Adipose tissue (tissue), 3 donors: ENCODE data around the gene SLC2A1. TPM values are rescaled to one million over a fixed set of nuclear protein-coding genes. Genes with fewer than 3 reads are reported as not detected.
"Not testable (repeated sequence)": the region's sequence is repeated elsewhere in the genome, so short reads cannot be mapped to it uniquely, and the experiment has no call there.

Experiments used
- H3K27ac ChIP-seq: one replicate; pipeline ENCODE4 v1.5.1; 2013; ENCODE audit warnings: low read depth, low read length
- WGBS, 3 donors: extraction: QIAGEN DNeasy Blood & Tissue Kit; methylation state at CpG; one replicate each; pipeline ENCODE4 v1.1.7; 2013; 5-methylcytosine and 5-hydroxymethylcytosine counted together
- polyA plus RNA-seq, 3 donors: library from polyadenylated mRNA; stranded (reverse); fragments of 200-250 nt; gene quantifications; one replicate each; pipeline ENCODE4 v1.2.3, GENCODE V29; 2013
- donor health status: healthy with polysubstance abuse.
- donor health status: Bipolar disorder and iron deficiency.
- donor health status: healthy.

SLC2A1 gene
- polyA plus RNA-seq, 3 donors = 4.4 to 25.4 (median 6.6) TPM

- no peak overlapping the region for H3K27ac ChIP-seq
- 85 to 96% (median 95%) methylated on average over 5 of the region's 5 CpGs for WGBS, 3 donors
Observed at GRCh38 chr1:42926235-42926878, 32.3 kb downstream of the SLC2A1 start.

DNA sequence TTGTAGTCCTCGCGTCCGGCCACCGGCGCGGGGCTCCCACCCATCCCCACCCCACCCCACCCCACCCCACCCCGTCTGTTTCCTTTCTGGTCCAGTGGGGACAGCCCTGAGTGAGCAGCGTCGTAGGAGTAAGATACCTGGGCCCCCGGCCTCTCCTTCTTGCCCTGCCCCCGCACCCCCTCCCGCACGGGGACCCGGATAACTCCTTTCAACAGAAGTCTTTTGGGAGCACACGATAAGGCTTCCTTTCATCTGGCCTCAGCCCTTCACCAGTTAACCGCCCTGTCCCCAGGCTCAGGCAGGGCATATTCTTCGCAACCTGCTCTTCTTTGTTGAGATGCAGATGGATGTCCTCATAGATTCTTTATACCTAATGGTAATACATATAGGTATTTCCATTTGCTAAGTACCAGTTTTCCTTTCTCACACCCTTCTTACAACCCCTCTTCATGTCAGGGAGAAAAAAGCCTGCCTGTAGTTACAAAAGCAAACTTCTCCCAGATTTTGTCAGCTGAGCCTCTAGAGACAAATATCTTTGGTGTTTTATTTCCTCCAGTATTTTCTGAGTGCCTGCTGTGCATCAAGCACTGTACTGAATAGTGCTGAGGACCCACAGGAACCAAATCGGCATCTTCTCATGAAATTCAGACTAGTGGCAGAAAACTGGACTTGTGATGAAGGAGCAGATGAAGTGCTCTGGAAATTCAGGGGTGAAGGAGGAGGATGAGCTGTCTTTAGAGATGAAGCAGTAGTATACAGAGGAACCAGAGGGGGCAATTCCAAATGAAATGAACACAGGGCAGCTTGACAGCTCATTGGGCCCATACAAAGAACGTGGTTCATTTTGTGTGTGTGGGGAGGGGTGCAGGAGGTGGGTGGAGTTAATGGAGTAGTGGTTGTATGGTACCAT is 33.6 kb downstream of the SLC2A1 start:
- 12 to 29% (median 16%) methylated on average over 13 to 19 of the region's 19 CpGs for WGBS, 3 donors
- no peak overlapping the region for H3K27ac ChIP-seq

- WGBS, 3 donors = 0 to 1% (median 0%) methylated on average over 56 to 62 of the region's 62 CpGs
- H3K27ac ChIP-seq = no peak overlapping the region
Observed at GRCh38 chr1:42924082-42924850, 34.4 kb downstream of the SLC2A1 start.

GRCh38 chr1:42923367-42924081 is 35.1 kb downstream of the SLC2A1 start:
- 6 to 12% (median 7%) methylated on average over 14 of the region's 14 CpGs for WGBS, 3 donors

GRCh38 chr1:42922687-42923366 is 35.8 kb downstream of the SLC2A1 start:
- 7 to 24% (median 14%) methylated on average over 3 to 4 of the region's 4 CpGs for WGBS, 3 donors
- no peak overlapping the region for H3K27ac ChIP-seq

More at GRCh38 chr1:42923367-42924081, 35.1 kb downstream of the SLC2A1 start:
- no peak overlapping the region for H3K27ac ChIP-seq

DNA sequence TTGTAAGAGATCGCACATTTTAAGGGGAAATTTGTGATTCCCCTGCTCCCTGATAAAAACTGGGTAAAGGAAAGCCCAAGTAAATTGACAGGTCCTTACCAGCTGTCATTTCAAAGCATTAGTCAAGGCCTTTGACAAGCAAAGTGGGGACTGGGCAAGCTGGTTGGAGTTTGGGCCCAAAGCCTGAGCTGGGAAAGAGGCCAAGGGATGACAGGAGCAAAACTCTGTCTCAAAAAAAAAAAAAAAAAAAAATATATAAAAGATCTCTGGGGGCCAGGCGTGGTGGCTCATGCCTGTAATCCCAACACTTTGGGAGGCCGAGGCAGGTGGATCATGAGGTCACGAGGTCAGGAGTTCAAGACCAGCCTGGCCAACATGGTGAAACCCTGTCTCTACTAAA is 36.9 kb downstream of the SLC2A1 start:
- no peak overlapping the region for H3K27ac ChIP-seq
- WGBS, 3 donors = 79 to 95% (median 89%) methylated on average over 4 of the region's 4 CpGs

GRCh38 chr1:42919651-42920050 is 39.0 kb downstream of the SLC2A1 start:
- 58 to 84% (median 71%) methylated on average over 4 to 5 of the region's 5 CpGs for WGBS, 3 donors
- not testable (repeated sequence) for H3K27ac ChIP-seq

DNA sequence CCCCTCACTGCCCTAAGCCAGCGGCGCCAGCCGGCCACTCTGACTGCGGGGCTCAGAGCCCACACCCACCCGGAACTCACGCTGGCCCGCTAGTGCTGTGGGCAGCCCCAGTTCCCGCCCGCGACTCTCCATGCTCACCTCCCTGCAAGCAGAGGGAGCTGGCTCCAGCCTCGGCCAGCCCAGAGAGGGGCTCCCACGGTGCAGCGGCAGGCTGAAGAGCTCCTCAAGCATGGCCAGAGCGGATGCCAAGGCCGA is 41.5 kb downstream of the SLC2A1 start:
- no peak overlapping the region for H3K27ac ChIP-seq
- 92 to 98% (median 96%) methylated on average over 15 of the region's 15 CpGs for WGBS, 3 donors

DNA sequence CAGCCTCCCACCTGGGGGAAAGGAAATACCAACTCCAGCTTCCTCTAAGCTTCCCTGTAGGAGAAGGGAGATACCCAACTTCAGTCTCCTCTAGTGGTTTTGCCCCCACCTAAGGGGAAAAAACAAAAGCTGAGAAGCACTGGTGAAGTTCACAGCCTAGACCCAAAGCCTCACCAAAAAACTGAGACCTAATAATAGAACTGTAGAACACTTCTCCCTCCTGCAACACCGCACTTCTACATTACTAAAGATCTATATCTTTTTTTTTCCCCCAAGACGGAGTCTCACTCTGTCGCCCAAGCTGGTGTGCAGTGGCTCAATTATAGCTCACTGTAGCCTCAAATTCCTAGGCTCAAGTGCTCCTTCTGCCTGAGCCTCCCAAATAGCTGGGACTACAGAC is 43.2 kb downstream of the SLC2A1 start:
- H3K27ac ChIP-seq = no peak overlapping the region
- WGBS, 3 donors = 85 to 92% (median 87%) methylated on average over 3 of the region's 3 CpGs

DNA sequence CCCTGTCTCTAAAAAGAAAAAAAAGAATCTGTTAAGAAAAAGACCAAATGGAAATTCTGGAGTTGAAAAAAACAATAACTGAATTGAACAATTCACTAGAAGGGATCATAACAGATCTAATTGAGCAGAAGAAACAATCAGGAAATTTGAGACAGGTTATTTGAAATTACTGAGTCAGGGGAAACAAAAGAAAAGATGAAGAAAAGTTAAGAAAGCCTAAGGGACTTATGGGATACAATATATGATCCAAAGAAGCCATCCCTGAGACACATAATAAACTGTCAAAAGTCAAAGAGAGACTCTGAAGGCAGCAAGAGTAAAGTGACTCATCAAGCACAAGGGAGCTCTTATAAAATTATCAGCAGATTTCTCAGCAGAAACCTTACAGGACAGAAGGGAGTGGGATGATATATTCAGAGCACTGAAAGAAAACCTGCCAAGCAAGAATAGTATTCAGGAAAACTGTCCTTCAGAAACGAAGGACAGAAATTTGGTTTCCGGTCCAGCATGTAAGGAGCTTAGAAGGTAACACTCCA is 44.5 kb downstream of the SLC2A1 start:
- H3K27ac ChIP-seq = no peak overlapping the region
- 44 to 97% (median 74%) methylated on average over 2 of the region's 2 CpGs for WGBS, 3 donors

DNA sequence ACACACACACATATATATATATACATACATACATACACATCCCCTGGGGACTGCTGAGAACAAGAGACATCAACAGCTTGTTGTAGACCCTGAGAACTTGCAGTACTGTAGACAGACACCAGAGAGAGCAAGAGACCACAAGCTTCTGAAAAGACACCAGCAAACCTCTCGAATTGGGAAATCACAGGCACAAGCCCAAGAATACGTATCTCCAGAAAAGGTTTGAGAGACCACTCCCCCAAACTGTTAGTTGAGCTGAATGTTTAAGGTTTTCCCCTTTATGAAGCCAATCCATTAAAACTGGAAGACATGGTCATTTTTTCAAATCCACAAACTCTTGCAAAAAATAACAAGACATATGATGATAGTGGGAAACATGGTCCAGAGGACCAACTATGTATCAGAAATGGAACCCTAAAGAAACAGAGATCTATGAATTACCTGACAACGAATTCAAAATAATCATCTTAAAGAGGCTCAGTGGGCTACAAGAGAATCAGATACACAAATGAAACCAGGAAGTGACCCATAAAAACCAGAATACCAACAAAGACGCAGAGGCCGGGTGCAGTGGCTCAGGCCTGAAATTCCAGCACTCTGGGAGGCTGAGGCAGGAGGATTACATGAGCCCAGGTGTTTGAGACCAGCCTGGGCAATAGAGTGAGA is 45.1 kb downstream of the SLC2A1 start:
- WGBS, 3 donors = 51 to 52% (median 52%) methylated on average over 5 of the region's 5 CpGs
- no peak overlapping the region for H3K27ac ChIP-seq

DNA sequence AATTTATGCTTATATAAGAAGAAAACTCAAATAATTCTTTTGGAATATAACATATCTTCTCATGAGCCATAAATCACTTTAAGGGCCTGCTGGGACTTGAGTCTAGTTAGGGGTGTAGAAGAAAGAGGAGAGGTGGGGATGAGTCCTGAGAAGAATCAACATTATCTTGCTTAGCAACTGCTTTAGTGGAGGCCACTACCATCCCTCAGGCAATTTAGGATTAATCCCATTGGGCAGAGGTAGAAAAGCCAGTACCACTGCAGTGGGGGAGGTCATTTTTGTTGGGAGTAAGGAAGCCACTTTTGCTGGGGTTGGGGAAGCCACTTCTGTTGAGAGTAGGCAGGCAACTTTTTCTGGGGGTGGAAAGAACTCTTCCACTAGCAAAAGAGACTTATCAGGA is 47.7 kb downstream of the SLC2A1 start:
- H3K27ac ChIP-seq = no peak overlapping the region

GRCh38 chr1:42908046-42908445 is 50.6 kb downstream of the SLC2A1 start:
- H3K27ac ChIP-seq = no peak overlapping the region
- 93 to 98% (median 94%) methylated on average over 3 of the region's 3 CpGs for WGBS, 3 donors

GRCh38 chr1:42904434-42904833 is 54.2 kb downstream of the SLC2A1 start:
- H3K27ac ChIP-seq = no peak overlapping the region
- 22 to 97% (median 92%) methylated on average over 1 of the region's 1 CpG for WGBS, 3 donors

DNA sequence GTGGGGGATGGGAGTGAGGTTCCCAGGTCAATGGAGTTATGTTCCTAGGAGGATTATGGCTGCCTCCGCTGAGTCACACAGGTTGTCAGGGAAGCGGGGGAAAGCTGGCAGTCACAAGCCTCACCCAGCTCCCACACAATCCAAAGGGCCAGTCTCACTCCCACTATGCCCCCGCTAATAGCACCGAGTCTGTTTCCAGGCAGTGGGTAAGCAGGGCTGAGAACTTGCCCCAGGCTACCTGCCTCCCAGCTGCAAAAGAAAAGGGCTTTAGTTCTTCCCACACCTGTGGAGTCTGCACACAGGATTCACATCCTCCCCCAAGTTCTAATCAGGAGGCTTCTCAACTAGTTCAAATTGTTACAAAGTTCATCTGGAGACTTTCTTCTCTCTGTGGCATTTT is 58.7 kb downstream of the SLC2A1 start:
- 92 to 96% (median 94%) methylated on average over 4 of the region's 4 CpGs for WGBS, 3 donors
- not testable (repeated sequence) for H3K27ac ChIP-seq

DNA sequence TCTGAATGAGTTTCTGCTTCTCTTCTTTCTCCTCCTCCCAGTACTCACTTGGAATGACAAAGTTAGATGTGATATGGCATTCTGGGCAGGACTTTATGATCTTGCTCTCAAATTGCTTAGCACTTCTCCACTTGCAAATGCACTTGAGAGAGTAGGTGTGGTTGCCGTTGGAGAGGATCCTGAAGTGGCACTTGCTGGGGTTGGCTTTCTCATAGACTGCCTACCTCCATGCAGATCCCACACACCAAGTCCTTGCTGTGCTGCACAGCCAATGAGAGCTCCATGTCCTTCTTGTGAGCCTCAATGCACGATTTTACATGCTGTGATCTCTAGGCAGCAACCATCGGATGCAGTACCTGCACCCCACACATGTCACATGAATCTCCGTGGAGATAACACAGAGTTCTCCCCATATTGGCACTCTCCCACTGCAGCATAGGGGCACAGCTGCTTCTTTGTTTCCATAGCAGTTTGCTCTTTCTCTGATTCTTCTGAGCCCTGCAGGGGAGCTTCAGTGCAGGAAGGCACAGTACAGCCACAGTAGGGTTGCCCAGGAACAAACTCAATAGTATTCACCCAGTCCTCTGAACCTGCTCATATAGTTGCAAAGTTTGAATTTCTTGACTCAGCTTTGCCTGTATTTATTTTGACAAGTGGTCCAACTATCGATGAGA is 67.1 kb downstream of the SLC2A1 start:
- 57 to 70% (median 65%) methylated on average over 5 of the region's 5 CpGs for WGBS, 3 donors

DNA sequence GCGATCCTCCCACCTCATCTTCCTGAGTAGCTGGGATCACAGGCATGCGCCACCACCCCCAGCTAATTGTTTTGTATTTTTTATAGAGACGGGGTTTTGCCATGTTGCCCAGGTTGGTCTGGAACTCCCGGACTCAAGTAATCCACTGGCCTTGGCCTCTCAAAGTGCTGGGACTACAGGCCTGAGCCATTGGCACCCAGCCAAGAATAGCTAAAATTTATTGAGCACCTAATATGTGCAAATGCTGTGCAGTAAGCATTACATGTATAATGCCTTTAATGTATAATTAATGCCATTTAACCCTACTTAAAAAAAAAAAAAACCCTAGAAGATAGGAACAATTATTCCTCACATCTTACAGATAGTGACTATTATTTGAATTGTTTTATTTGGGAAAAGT is 69.4 kb downstream of the SLC2A1 start:
- no peak overlapping the region for H3K27ac ChIP-seq
- 79 to 96% (median 89%) methylated on average over 4 of the region's 4 CpGs for WGBS, 3 donors

More for the DNA sequence above, 67.1 kb downstream of the SLC2A1 start:
- no peak overlapping the region for H3K27ac ChIP-seq
